HG03066 (cell line): ENCODE results near the gene TACR2.
"Not testable (repeated sequence)": the region's sequence is repeated elsewhere in the genome, so short reads cannot be mapped to it uniquely, and the experiment has no call there.

ENCODE experiments used
- ATAC-seq: cut with Tn5 transposase; IDR thresholded peaks from one replicate; pipeline ENCODE4 v1.9.1; 2021; ENCODE audit warnings: low read depth; ENCODE audit not compliant: unreplicated experiment

The TACR2 gene

GRCh38 chr10:69451209-69451783 is 34.6 kb upstream of the TACR2 start, which contains the start of gene TSPAN15:
TSPAN15 (plus strand) TSS chr10:69451465; CDS start chr10:69451595, 130 bp downstream.
- peak; percentile 80 for ATAC-seq

- not testable (repeated sequence) for ATAC-seq
Measured at GRCh38 chr10:69450395-69450794, 33.7 kb upstream of the TACR2 start.

DNA sequence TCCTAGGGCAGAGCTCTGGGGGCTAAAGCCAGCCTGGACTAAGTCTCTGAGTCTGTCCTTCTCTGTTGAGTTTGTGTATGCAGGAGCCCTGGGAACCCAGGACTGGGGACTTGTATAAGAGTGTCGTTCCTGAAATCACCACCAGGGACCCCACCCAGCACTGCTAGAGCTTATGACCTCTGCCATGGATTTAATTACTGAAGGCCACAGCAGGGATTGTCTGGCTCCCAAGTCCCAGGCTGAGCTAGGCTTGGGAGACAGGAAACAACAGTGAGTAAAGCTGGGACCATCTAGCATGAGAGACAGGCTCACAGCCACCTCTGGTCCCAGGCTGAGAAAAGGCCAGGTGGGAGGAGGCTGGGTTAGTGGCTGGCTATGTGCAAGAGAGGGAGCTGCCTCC is 33.1 kb upstream of the TACR2 start:
- no peak for ATAC-seq

DNA sequence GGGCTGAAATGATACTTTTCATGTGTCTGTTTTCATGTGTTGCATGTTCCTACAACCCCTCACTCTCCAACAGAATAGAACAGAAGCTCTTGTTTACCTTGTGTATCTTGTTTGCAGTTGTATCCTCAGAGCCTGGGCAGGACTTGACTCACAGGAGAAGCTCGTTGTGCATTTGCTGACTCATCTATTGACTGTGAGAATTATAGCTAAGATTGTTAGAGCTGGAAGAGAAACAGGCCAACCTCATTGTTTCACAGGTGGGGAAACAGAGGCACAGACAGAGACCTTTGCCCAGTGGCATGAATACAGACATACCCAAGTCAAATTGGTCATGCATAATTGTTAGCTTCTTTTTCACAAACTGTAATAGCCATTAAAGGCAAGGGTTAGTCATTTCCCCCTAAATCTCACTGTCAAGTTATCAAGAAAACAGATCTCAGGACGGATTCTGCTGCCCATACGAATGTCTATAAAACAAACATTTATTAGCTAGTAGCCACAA is 30.0 kb upstream of the TACR2 start:
- no peak for ATAC-seq

DNA sequence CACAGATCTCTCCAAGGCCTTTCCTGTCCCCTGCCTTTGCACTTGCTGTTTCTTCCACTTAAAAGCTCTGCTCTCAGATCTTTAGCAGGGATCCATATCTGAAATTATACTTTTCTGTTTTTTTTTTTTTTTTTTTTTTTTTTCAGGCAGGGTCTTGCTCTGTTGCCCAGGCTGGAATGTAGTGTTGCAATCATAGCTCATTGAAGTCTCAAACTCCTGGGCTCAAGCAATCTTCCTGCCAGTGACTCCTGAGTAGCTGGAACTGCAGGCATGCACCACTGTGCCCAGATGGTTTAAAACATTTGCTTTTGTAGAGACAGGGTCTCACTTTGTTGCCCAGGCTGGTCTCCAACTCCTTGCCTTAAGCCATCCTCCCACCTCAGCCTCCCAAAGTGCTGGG is 29.5 kb upstream of the TACR2 start:
- no peak for ATAC-seq

DNA sequence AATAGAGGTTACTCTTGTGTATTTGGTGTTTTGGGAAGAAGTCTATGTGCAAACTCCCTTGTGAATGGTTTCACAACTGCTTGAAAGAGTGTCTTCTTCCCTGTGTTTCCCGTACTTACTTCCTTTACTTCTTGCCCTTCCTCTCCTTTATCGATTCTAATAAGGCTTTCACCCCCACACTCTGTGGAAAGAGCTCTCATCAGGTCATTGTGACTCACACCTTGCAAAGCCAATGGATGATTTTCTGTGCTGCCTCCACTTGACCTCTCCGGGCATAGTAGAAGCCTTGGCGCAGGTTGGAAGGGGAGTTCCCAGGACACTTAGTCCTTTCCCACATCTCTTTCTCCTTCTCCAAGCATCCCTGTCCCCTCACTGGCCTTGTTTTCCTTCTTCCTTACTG is 28.3 kb upstream of the TACR2 start:
- ATAC-seq = no peak

GRCh38 chr10:69443354-69443753 is 26.6 kb upstream of the TACR2 start:
- no peak for ATAC-seq

DNA sequence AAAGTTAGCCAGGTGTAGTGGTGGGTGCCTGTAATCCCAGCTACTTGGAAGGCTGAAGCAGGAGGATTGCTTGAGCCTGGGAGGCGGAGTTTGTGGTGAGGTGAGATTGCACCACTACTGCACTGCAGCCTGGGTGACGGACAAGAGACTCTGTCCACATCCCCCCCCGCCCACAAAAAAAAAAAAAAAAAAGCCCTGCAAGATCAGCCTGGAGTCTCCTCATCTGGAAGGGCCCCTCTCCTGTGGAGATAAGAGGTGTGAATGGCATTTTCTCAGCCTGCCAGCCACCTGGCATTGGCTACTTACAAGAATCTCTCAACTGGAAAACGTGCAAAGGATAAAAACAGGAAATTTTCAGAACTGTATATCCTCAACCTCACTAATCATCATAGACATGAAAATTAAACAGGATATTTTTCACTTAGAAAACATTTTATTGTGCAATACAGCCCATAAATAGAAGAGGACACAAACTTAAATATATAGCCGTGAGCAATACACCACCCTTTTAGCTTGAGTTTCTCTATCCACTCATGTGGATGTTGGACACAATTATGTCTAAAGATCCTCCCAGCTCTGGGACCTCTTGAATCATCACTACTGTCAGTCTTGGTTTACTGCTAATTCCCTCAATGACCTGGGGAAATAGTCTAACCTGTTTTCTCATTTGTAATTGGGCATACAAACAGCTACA is 23.2 kb upstream of the TACR2 start:
- ATAC-seq = no peak

GRCh38 chr10:69439350-69439739 is 22.6 kb upstream of the TACR2 start:
- ATAC-seq = no peak

- ATAC-seq = no peak
Measured at GRCh38 chr10:69438536-69439349, 22.0 kb upstream of the TACR2 start.

DNA sequence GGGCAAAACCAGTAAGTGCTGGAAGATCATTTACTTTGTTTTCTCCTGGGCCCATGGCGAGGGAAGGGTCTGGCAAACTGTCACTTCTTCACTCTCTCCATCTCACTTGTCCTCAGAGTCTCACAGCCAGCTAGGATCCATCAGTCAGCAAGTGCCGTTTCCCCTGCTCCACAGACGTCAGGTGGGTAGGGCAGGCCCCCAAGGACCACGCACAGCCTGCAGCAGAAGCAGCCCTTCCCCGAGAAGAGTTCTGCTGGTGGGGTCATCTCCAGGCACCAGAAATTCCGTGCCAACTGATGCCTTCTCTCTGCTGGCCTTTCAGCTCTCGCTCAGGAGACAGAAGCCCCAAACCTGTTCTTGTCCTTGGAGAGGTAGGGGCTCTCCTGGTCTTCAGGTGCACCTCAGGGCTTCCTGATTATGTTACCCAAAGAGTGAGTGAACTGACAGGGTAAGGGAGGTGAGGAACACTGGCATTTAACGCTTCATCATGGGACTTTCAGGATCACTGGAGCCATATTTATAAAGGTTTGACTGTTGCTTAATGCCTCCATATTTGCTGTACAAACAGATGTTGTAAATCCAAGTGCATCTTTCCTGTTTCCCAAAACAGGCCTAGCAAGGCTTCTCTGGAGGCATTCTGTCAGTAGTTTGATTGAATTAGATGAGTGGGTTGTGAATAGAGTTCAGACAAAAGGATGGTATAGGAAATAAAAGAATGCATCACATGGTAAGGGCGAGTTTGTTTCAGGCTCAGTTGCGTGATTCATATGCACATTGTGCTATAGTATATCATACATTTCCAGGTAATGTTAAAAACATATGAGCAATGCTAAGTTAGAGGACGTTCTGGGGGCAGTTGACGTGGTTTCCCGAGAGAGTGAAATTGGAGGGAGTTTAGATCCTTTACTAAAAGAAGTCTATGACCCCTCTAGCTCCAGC is 20.9 kb upstream of the TACR2 start:
- ATAC-seq = no peak

DNA sequence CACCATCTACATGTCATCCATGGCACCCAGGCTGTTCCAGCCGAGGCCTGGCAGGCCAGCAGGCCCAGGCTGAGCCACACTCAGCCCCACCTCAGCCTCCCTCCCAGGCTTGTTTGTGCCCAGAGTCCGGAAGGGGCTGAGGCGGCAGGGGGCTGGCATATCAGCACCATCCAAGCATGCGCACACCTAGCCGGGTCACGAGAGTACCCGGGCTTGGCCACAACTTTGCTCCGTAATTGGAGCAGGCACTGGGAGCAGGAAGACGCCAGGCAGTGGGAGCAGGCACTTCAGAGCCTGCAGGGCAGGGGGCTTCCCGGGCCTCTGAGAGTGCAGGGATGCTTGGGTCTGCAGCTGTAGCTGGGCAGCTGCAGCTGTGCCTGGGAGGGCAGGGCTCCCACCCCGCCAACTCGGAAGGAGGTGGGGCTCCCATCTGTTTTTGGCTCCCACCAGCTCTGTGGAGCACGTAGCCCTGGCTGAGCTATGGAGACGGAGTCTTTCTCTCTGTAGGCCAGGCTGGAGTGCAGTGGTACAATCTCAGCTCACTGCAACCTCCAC is 19.3 kb upstream of the TACR2 start:
- no peak for ATAC-seq

DNA sequence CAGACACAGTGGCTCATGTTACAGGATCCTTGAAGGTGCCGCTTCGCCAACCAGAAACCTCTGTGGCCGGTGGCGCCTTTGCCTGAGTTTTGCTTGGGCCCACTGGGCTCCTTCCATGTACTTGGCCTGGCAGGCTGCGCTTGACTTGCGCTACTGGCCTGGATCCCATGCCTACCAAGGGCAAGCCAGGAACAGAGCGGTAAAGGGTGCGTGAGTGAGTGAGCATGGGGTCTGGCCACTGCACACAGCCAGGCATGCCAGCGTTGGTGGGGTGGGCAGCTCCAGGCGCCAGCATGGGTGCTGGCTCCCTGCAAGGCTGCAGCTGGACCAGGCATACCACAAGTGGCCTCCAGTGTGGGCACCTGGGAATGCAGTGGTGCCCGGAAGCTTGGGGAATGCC is 18.2 kb upstream of the TACR2 start:
- ATAC-seq = no peak

DNA sequence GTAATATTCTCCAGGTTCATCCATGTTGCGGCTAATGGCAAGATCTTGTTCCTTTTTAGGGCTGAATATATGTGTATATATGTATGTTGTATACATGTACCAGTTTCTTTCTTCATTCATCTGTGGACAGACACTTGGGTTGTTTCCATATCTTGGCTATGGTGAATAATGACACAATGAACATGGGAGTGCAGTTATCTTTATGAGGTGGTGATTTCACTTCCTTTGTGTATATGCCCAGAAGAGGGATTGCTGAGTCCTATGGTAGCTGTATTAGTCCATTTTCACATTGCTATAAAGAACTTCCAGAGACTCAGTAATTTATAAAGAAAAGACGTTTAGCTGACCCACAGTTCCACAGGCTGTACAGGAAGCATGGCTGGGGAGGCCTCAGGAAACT is 17.5 kb upstream of the TACR2 start:
- ATAC-seq = no peak

GRCh38 chr10:69428165-69428564 is 11.4 kb upstream of the TACR2 start:
- ATAC-seq = no peak

DNA sequence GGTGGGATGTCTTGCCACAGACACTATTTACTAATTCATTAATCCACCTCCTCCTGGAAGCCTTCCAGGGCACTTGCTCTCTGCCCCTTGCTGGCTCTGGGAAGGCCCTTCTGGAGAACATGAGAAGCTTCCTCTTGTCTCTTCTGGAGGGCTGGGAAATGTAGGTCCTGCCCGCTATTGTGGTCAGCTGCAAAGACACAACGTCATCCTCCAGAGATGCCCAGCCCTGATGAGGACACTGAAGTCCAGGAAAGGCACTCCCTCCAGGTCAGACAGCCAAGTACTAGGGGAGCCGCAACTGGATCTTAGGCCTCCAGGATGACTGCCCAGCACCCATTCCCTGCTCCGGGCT is 9.6 kb upstream of the TACR2 start:
- no peak for ATAC-seq

DNA sequence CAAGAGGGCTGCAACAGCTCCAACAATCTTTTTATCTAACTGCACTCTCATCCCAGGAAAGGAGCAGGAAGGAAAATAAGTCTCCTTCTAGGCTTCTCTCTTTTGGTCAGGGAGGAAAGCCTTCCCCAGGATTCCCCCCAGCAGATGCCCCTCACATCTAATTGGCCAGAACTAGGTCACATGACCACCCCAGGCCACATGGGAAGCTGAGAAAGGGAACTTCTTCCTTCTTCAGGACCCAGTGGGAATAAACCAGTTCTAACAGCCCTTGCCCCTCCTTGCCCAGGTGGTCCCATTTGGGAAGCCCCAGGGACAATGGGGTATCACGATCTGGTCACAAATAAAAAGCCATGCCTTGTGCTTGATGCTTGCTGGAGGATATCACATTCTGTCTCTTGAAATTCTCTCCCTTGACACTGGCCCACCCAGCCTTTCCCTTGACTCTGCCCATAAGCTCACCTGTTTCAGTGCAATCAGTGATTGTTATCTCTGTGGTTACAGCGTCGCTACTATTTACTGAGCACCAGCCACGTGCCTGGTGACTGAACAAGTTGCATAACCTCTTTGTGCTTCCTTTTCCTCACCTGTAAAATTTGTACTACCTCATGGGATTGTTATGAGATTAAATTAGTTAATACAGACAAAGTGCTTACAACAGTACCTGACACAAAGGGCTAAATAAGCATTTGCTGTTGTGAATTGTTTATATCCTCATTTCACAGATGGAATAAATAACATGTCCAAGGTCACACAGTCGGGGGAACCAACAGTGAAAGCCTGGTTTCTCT is 9.0 kb upstream of the TACR2 start:
- ATAC-seq = no peak

GRCh38 chr10:69425041-69425440 is 8.3 kb upstream of the TACR2 start:
- no peak for ATAC-seq

DNA sequence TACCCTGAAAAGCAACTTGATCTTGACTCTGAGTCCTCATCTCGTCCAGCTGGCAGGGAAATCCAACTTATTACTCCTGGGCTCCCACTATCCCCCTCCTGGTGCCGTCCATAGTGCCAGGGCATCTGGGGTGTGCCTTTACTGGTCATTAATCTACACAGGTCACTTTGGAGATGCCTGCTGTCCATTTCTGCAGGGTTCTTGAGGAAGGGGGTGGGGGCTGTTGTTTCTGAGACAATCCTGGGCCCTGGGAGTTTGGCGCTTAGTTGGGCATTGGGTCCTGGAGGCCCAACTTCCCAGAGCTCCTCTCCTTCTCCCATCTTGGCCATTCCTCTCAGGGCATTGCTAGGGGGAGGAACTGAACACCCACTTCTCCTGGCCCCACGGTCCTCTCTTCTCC is 6.0 kb upstream of the TACR2 start:
- ATAC-seq = no peak
